Measurements from ENCODE around the gene EYS.

The EYS gene

DNA sequence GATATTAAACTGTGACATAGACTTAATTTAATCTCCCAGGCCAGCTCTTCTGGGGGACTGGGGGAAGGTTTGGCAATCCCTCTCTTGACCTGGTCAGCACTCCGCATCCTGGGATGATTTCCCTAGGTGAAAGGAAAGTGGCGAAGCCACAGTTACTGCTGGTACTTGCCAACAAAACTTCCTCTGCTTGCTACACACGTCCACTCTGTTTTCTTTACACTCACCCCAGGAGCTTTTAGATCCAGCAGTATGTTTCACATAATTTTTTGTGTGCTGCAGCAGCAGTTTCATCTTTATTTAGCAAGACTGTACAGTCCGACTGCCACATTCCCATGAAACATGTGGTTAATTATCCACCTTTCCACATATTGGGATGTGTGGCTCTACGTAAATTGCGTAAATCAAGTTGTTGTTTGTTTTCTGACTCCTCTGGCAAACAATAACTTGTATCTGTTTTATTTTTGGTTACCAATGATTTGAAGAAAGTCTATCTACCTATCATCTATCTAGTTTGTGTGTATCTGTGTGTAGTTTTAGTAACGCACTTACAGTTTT, 1787.4 kb downstream of the EYS start:
- TF ChIP-seq CTCF (IDR thresholded peaks at IDR 0.05; ENCODE audit: extremely low read depth, missing control alignments): no peak

GRCh38 chr6:63912887-63913286, 1794.1 kb downstream of the EYS start:
- DNase-seq (ENCODE audit: low spot score): no peak
- TF ChIP-seq CTCF (IDR thresholded peaks at IDR 0.05; ENCODE audit: extremely low read depth, missing control alignments): no peak

More for the DNA sequence above, 1787.4 kb downstream of the EYS start:
- DNase-seq (ENCODE audit: low spot score): no peak

- DNase-seq (ENCODE audit: low spot score): no peak
- TF ChIP-seq CTCF (IDR thresholded peaks at IDR 0.05; ENCODE audit: extremely low read depth, missing control alignments): no peak
These were observed 1796.0 kb downstream of the EYS start for GRCh38 chr6:63910863-63911551.

DNA sequence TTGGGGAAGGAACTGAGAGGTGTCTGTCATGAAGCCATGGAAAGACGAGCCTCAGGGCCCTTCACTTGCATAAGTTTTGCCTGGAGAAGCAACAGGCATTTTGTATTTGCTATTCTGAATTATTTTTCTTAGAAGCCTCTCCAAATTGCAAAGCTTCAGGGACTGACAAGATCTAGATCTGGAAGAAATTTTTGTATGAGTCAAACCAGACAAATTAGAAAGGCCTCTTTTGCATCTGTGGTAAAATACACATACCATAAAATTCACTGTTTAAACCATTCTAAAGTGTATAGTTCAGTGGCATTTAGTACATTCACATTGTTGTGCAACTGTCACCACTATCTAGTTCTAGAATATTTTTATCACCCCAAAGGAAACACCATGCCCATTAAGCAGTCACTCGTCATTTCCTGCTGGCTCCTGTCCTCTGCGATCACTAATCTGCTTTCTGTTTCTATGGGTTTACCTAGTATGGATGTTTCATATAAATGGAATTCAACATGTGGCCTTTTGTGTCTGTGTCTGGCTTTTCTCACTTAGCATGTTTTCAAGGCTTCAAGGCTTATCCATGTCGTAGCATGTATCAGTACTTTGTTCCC, 1802.3 kb downstream of the EYS start:
- TF ChIP-seq CTCF (IDR thresholded peaks at IDR 0.05; ENCODE audit: extremely low read depth, missing control alignments): no peak
- DNase-seq (ENCODE audit: low spot score): no peak

- DNase-seq (ENCODE audit: low spot score): no peak
- no peak for TF ChIP-seq CTCF (IDR thresholded peaks at IDR 0.05; ENCODE audit: extremely low read depth, missing control alignments)
These were observed 1807.5 kb downstream of the EYS start for GRCh38 chr6:63899550-63899949.

GRCh38 chr6:63897952-63898351, 1809.1 kb downstream of the EYS start:
- no peak for DNase-seq (ENCODE audit: low spot score)
- no peak for TF ChIP-seq CTCF (IDR thresholded peaks at IDR 0.05; ENCODE audit: extremely low read depth, missing control alignments)

GRCh38 chr6:63897459-63897858, 1809.6 kb downstream of the EYS start:
- no peak for TF ChIP-seq CTCF (IDR thresholded peaks at IDR 0.05; ENCODE audit: extremely low read depth, missing control alignments)
- no peak for DNase-seq (ENCODE audit: low spot score)

All from GM20000 (cell line).